GM12801 (cell line): Measurements from ENCODE around the gene VAPB.

ENCODE experiments used
- TF ChIP-seq, protein P1 (sequence below): IDR thresholded peaks from one replicate; pipeline ENCODE4 v1.5.1; 2011; ENCODE audit warnings: control low read depth; ENCODE audit not compliant: insufficient read length; ENCODE audit errors: extremely low read depth

VAPB gene

DNA sequence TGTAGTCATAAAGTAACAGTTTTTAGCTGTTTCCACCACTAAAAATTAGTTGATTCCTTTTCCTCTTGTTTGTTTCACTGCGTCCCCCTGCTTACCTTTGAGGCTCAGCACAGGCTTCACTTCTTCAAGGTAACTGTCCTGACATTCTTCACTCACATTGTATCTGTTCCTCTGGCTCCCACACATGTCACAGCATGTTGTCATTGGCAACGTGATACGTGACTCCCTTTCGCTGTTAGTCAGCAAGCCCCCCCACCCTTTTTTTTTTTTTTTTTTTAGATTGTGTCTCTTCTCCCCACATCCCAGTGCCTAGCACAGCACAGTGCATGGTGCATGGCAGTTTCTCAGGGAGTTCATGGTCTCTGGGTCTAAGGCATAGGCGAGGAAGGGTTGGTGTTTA lies 13.3 kb downstream of the VAPB start:
- TF ChIP-seq, protein P1, sequence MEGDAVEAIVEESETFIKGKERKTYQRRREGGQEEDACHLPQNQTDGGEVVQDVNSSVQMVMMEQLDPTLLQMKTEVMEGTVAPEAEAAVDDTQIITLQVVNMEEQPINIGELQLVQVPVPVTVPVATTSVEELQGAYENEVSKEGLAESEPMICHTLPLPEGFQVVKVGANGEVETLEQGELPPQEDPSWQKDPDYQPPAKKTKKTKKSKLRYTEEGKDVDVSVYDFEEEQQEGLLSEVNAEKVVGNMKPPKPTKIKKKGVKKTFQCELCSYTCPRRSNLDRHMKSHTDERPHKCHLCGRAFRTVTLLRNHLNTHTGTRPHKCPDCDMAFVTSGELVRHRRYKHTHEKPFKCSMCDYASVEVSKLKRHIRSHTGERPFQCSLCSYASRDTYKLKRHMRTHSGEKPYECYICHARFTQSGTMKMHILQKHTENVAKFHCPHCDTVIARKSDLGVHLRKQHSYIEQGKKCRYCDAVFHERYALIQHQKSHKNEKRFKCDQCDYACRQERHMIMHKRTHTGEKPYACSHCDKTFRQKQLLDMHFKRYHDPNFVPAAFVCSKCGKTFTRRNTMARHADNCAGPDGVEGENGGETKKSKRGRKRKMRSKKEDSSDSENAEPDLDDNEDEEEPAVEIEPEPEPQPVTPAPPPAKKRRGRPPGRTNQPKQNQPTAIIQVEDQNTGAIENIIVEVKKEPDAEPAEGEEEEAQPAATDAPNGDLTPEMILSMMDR, result no peak

- TF ChIP-seq, protein P1, result no peak
Measured at GRCh38 chr20:58402827-58403226, 13.8 kb downstream of the VAPB start.

- TF ChIP-seq, protein P1, result no peak
Measured at GRCh38 chr20:58403272-58403671, 14.2 kb downstream of the VAPB start.

DNA sequence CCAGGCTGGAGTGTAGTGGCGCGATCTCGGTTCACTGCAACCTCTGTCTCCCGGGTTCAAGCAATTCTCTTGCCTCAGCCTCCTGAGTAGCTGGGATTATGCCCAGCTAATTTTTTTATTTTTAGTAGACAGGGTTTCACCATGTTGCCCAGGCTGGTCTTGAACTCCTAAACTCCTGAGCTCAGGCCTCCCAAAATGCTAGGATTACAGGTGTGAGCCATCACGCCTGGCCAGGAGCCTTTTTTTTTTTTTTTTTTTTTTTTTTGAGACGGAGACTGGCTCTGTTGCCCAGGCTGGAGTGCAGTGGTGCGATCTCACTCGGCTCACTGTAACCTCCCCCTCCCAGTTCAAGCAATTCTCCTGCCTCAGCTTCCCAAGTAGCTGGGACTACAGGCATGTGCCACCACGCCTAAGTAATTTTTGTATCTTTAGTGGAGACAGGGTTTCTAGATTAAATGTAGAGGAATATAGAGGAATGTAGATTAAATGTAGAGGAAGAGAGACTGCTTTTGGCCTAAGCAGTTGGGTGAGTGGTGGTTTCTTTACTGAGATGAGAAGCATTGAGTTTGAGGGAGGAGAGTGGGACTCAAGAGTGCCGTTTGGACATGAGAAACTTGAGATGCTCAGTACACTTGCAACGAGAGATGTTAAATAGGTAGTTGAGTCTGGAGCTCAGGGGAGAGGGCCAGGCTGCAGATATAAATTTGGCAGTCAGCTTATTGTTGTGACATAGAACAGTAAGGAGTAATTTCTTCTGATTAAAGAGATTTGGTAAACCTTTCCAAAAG lies 16.7 kb downstream of the VAPB start:
- TF ChIP-seq, protein P1, result no peak

GRCh38 chr20:58406422-58407001 lies 17.5 kb downstream of the VAPB start:
- TF ChIP-seq, protein P1, result no peak

DNA sequence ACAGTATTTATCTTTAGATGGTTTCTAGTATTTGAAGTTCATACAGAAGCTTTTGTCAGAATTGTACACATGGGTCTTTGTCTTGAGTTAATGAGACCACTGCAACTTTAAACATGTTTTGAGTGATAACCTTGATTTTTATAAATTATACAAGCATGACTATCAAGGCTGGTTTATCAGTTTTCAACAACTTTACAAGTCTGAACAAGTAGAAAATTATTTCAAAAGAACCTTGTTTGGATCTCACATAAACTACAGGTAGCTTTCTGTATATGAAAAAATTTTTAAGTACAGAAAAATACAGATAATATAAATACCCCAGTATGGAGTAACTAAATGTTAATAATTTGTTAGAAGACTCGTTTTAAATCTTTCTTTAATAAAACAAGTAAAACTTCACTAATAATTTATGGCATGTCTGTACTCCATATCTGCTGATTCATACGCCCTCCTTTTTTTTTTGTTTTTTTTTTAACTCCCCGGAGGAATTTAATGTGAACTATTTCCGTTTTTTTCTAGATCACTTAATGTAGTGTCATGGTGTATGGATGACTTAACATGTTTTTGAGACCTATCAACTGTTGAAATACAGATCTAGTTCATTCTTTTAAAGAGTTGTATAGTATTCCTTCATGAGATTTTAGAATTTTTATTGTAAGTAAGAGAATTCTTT lies 18.3 kb downstream of the VAPB start:
- TF ChIP-seq, protein P1, result no peak

- TF ChIP-seq, protein P1, result no peak
Measured at GRCh38 chr20:58407966-58408557, 19.0 kb downstream of the VAPB start.
